HG02970 (cell line): ENCODE measurements around the gene CUL1.
"Not testable (repeated sequence)": the region's sequence is repeated elsewhere in the genome, so short reads cannot be mapped to it uniquely, and the experiment has no call there.

ENCODE experiments used
- ATAC-seq: cut with Tn5 transposase; IDR thresholded peaks from one replicate; pipeline ENCODE4 v1.9.1; 2021; ENCODE audit warnings: mild to moderate bottlenecking, moderate library complexity, moderate number of reproducible peaks; ENCODE audit not compliant: unreplicated experiment, low FRiP score

Gene CUL1

GRCh38 chr7:148696787-148697186, 1.9 kb upstream of the CUL1 start:
- ATAC-seq, result no peak

GRCh38 chr7:148697256-148698006, 1.3 kb upstream of the CUL1 start:
- no peak for ATAC-seq

GRCh38 chr7:148698007-148698396, 701 bp upstream of the CUL1 start:
- no peak for ATAC-seq

- peak; percentile 39 for ATAC-seq
Observed at GRCh38 chr7:148699024-148699781, 500 bp downstream of the CUL1 start.

GRCh38 chr7:148699782-148700629, 1.3 kb downstream of the CUL1 start:
- peak; percentile 37 for ATAC-seq

GRCh38 chr7:148700661-148701064, 2.0 kb downstream of the CUL1 start:
- no peak for ATAC-seq

GRCh38 chr7:148701414-148701813, 2.7 kb downstream of the CUL1 start:
- no peak for ATAC-seq

- no peak for ATAC-seq
Observed at GRCh38 chr7:148702876-148703670, 4.4 kb downstream of the CUL1 start.

- ATAC-seq, result not testable (repeated sequence)
Observed at GRCh38 chr7:148703671-148703962, 4.9 kb downstream of the CUL1 start.

GRCh38 chr7:148704189-148704588, 5.5 kb downstream of the CUL1 start:
- ATAC-seq, result no peak

- ATAC-seq, result no peak
Observed at GRCh38 chr7:148704970-148705369, 6.3 kb downstream of the CUL1 start.

- no peak for ATAC-seq
Observed at GRCh38 chr7:148706368-148706767, 7.7 kb downstream of the CUL1 start.

GRCh38 chr7:148708026-148708885, 9.6 kb downstream of the CUL1 start:
- ATAC-seq, result no peak

GRCh38 chr7:148709014-148709413, 10.3 kb downstream of the CUL1 start:
- no peak for ATAC-seq

GRCh38 chr7:148710426-148710825, 11.7 kb downstream of the CUL1 start:
- not testable (repeated sequence) for ATAC-seq

GRCh38 chr7:148711191-148712102, 12.7 kb downstream of the CUL1 start:
- ATAC-seq, result no peak

- no peak for ATAC-seq
Observed at GRCh38 chr7:148712678-148713329, 14.1 kb downstream of the CUL1 start.

GRCh38 chr7:148714498-148714897, 15.8 kb downstream of the CUL1 start:
- no peak for ATAC-seq
